Activated CD4-positive, alpha-beta T cell treated with anti-CD3 and anti-CD28 coated beads for 1 hour (primary cell): ENCODE results near the gene SKIC2.
"Not testable (repeated sequence)": the region's sequence is repeated elsewhere in the genome, so short reads cannot be mapped to it uniquely, and the experiment has no call there.

Experiments used
- DNase-seq: peaks from one replicate; pipeline ENCODE4 v3.0.0-alpha.2; 2020

SKIC2 gene

GRCh38 chr6:31969712-31970603, 11.0 kb downstream of the SKIC2 start:
- no peak for DNase-seq

DNA sequence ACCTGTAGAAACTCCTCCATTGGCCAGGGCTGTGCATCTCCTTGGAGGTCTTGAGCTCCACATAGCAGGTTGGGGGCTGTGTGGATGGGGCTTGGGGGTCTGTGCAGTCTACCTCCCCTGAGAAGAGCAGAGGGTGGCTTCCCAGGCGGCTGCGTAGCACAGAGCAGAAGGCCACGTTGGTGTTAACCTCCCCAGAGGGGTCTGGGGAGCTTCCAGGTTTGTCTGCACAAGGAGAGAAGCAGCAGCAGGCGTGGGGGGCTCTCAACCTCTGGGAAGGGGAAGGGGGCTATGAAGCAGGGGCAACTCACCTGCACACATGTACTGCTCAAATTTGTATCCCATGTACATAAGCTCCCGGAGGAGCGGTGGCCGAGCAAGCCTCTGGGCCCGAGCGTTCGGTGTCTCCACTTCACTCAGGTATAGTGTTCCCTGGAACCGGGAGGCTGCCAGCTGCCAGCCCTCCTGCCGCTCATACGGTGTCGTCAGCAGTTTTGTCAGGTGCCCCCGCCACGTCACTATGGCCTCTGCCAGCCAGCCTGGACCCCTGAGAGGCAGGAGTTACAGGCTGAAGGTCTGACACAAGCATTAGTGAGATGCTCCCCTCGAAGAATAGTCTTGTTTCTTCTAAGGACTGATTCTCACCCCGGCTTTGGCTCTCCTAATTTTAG, 11.8 kb downstream of the SKIC2 start:
- DNase-seq, result no peak

GRCh38 chr6:31971279-31971992, 12.5 kb downstream of the SKIC2 start:
- DNase-seq, result no peak

DNA sequence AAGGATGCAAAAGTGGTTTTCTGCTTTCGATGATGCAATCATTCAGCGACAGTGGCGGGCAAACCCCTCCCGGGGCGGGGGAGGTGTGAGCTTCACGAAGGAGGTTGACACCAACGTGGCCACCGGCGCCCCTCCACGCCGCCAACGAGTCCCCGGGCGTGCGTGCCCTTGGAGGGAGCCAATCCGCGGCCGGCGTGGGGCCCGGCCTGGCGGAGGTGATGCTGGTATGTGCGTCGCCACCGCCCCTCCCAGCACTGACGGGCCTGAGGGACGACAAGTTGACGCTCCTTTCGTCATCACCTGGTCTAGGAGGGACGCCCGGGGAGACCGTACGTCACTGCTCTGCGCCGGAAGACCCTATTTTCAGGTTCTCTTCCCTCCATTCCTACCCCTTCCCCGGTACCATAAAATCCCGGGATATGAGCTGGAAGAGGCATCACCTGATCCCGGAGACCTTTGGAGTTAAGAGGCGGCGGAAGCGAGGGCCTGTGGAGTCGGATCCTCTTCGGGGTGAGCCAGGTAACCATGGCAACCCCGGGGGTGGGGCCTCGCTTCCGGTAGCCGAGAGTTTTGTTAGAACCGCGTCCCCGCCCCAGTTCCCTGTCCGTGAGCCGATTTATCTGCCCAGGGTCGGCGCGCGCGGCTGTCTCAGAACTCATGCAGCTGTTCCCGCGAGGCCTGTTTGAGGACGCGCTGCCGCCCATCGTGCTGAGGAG, 13.2 kb downstream of the SKIC2 start, which contains the start of gene DXO:
TSS of gene DXO (minus strand) at position 146 of the 716 bp plus-strand sequence. CDS start 463 bp downstream, outside the sequence.
- peak; percentile 94 for DNase-seq

- no peak for DNase-seq
Measured at GRCh38 chr6:31972709-31973350, 13.9 kb downstream of the SKIC2 start.

GRCh38 chr6:31976065-31976464, 17.1 kb downstream of the SKIC2 start:
- not testable (repeated sequence) for DNase-seq

DNA sequence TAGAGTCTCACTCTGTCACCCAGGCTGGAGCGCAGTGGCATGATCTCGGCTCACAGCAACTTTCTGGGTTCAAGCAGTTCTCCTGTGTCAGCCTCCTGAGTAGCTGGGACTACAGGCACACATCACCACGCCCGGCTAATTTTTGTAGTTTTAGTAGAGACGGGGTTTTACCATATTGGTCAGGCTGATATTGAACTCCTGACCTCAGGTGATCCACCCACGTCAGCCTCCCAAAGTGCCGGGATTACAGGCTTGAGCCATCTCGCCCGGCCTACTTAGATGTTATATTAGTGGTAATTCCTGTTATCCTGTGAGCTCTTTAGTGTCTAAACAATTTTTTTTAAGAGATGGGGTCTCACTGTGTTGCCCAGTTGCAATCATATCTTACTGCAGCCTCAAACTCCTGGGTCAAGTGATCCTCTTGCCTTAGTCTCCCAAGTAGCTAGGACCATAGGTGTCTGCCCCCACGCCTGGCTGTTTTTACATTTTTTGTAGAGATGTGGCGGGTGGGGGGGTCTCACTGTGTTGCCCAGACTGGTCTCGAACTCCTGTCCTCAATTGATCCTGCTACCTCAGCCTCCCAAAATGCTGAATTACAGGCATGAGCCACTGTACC, 18.9 kb downstream of the SKIC2 start:
- no peak for DNase-seq

GRCh38 chr6:31978831-31979230, 19.9 kb downstream of the SKIC2 start:
- no peak for DNase-seq

DNA sequence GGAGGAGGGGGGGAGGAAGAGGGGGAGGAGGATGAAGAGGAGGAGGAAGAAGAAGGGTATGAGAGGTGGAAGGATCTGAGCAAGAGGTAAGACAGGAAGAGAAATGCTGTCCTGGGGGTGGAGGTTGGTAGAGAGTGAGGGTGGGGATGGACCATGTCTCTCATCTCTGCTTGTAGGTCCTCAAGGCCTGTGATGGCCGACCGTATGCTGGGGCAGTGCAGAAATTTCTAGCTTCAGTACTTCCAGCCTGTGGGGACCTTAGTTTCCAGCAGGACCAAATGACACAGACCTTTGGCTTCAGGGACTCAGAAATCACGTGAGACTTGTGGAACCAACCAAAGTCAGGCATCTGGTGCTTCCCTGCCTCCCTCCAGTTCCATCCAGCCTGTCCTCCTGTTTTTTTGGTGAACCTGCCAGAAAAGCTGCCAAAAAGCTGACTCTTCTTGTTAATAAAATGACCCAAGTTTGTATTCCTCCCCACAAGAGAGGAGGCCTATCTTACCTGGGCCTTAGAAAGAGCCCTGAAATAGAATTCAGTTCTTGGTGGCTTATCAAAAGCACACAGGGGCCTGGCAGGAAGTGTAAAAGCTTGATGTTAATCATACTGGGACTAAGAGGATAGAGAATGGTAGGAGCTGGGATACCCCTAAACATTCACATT, 20.4 kb downstream of the SKIC2 start:
- no peak for DNase-seq

GRCh38 chr6:31980195-31980876, 21.4 kb downstream of the SKIC2 start:
- DNase-seq, result not testable (repeated sequence)

DNA sequence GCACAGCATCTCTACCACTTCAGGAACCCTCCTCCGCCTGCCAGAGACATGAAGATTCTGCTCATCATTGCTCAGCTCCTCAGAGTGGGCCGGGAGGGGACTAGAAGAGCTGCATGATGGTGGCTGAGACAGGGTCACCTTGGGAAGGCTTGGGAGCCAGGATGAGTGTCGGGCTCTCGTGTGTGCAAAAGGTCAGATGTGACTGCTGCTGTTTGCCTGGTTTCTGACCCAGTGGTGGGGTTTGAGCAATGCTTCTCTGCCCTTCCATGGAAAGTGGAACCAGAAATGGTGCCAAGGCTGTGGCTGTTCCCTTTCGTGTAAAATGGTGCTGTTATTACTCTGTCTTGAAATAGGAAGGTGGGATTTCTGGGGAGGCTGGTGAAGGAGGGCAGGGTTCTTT, 22.0 kb downstream of the SKIC2 start:
- not testable (repeated sequence) for DNase-seq

- DNase-seq, result not testable (repeated sequence)
Measured at GRCh38 chr6:31981744-31982143, 22.8 kb downstream of the SKIC2 start, which contains the start of gene C4A. Gene C4A, plus strand, starts transcription at chr6:31982057. Its CDS starts 51 bp downstream, at chr6:31982108.

GRCh38 chr6:31989363-31989762, 30.4 kb downstream of the SKIC2 start:
- DNase-seq, result not testable (repeated sequence)

DNA sequence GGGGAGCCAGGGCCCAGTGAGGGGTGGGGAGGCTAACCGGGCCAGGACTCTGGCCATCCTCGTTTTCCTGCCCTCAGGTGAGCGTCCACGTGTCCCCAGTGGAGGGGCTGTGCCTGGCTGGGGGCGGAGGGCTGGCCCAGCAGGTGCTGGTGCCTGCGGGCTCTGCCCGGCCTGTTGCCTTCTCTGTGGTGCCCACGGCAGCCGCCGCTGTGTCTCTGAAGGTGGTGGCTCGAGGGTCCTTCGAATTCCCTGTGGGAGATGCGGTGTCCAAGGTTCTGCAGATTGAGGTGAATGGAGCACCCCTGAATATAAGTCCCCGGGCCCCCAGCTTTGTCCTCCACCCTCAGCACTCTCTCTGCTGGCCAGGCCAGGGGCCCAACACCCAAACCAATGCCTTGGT, 35.4 kb downstream of the SKIC2 start:
- DNase-seq, result not testable (repeated sequence)

GRCh38 chr6:31996385-31996784, 37.4 kb downstream of the SKIC2 start:
- DNase-seq, result not testable (repeated sequence)

GRCh38 chr6:32002546-32003268, 43.7 kb downstream of the SKIC2 start:
- not testable (repeated sequence) for DNase-seq

- DNase-seq, result not testable (repeated sequence)
Measured at GRCh38 chr6:32003301-32003700, 44.3 kb downstream of the SKIC2 start.

GRCh38 chr6:32004393-32004792, 45.4 kb downstream of the SKIC2 start:
- DNase-seq, result not testable (repeated sequence)

GRCh38 chr6:32004864-32005537, 46.0 kb downstream of the SKIC2 start:
- not testable (repeated sequence) for DNase-seq
